ENCODE results near the gene EEF2.
"Not testable (repeated sequence)": the region's sequence is repeated elsewhere in the genome, so short reads cannot be mapped to it uniquely, and the experiment has no call there.

Gene EEF2

GRCh38 chr19:3952755-3953276 is 32.4 kb downstream of the EEF2 start:
- H2BK120ac ChIP-seq (ENCODE audit: insufficient read depth, low read length, poor library complexity); H3K27me3 ChIP-seq (ENCODE audit: insufficient read depth, low read length); H4K8ac ChIP-seq (ENCODE audit: low read depth, low read length); H4K91ac ChIP-seq (ENCODE audit: low read depth, low read length); H2BK12ac ChIP-seq (ENCODE audit: low read length); H3K4ac ChIP-seq (ENCODE audit: low read depth, low read length); H3K9ac ChIP-seq (ENCODE audit: low read length); H2AFZ ChIP-seq (ENCODE audit: insufficient read depth, low read length, poor library complexity); H2BK5ac ChIP-seq (ENCODE audit: low read depth, low read length, poor library complexity); H3K4me2 ChIP-seq (ENCODE audit: low read length); H3K4me3 ChIP-seq (ENCODE audit: low read depth, low read length); H3K23ac ChIP-seq (ENCODE audit: low read length); H3K79me2 ChIP-seq (ENCODE audit: control insufficient read depth, insufficient read depth, low read length, poor library complexity); H3K79me1 ChIP-seq (ENCODE audit: low read length); H3K18ac ChIP-seq (ENCODE audit: low read length); H2AK5ac ChIP-seq (ENCODE audit: low read length); H3K9me3 ChIP-seq (ENCODE audit: insufficient read depth, low read depth, low read length); H3K14ac ChIP-seq (ENCODE audit: low read length); H4K12ac ChIP-seq (ENCODE audit: low read depth, low read length); DNase-seq; H3K27ac ChIP-seq (ENCODE audit: low read depth, low read length): not testable (repeated sequence)
- peaks cover 24 to 26% of the 10 kb centered on the region in 2 experiments for H3K36me3 ChIP-seq (ENCODE audit: control insufficient read depth in 1 of 2, insufficient read depth in 2 of 2, low read length in 2 of 2)
- WGBS (ENCODE audit: extremely low coverage, insufficient coverage, insufficient read length): no CpG with 5 or more reads among the region's 9 CpGs
- H3K4me1 ChIP-seq (ENCODE audit: control insufficient read depth in 1 of 2, insufficient read depth in 2 of 2, low read length in 2 of 2): peaks cover 7 to 13% of the 10 kb centered on the region in 2 experiments

- no peak overlapping the region for H3K9ac ChIP-seq (ENCODE audit: low read length)
- peaks cover 7 to 13% of the 10 kb centered on the region in 2 experiments for H3K4me1 ChIP-seq (ENCODE audit: control insufficient read depth in 1 of 2, insufficient read depth in 2 of 2, low read length in 2 of 2)
- no peaks in the 10 kb centered on the region for H3K9me3 ChIP-seq (ENCODE audit: insufficient read depth, low read depth, low read length)
- DNase-seq: peak; percentile 22 to 36
- H2AFZ ChIP-seq (ENCODE audit: insufficient read depth, low read length, poor library complexity): no peak overlapping the region
- no peak overlapping the region for H3K4me2 ChIP-seq (ENCODE audit: low read length)
- H4K8ac ChIP-seq (ENCODE audit: low read depth, low read length): no peak overlapping the region
- H3K27me3 ChIP-seq (ENCODE audit: insufficient read depth, low read length): no peaks in the 10 kb centered on the region
- H2AK5ac ChIP-seq (ENCODE audit: low read length): no peak overlapping the region
- no peak overlapping the region for H2BK120ac ChIP-seq (ENCODE audit: insufficient read depth, low read length, poor library complexity)
- no CpG with 5 or more reads among the region's 41 CpGs for WGBS (ENCODE audit: extremely low coverage, insufficient coverage, insufficient read length)
- no peak overlapping the region for H3K4me3 ChIP-seq (ENCODE audit: low read depth, low read length)
- no peak overlapping the region for H2BK5ac ChIP-seq (ENCODE audit: low read depth, low read length, poor library complexity)
- H4K91ac ChIP-seq (ENCODE audit: low read depth, low read length): no peak overlapping the region
- no peak overlapping the region for H3K14ac ChIP-seq (ENCODE audit: low read length)
- no peaks in the 10 kb centered on the region for H3K79me1 ChIP-seq (ENCODE audit: low read length)
- H3K36me3 ChIP-seq (ENCODE audit: control insufficient read depth in 1 of 2, insufficient read depth in 2 of 2, low read length in 2 of 2): peaks cover 13 to 15% of the 10 kb centered on the region in 2 experiments
- H3K4ac ChIP-seq (ENCODE audit: low read depth, low read length): no peak overlapping the region
- no peak overlapping the region for H3K23ac ChIP-seq (ENCODE audit: low read length)
- H3K79me2 ChIP-seq (ENCODE audit: control insufficient read depth, insufficient read depth, low read length, poor library complexity): no peaks in the 10 kb centered on the region
- no peak overlapping the region for H4K12ac ChIP-seq (ENCODE audit: low read depth, low read length)
- no peak overlapping the region for H3K27ac ChIP-seq (ENCODE audit: low read depth, low read length)
- peak overlapping the region; percentile 4 for H2BK12ac ChIP-seq (ENCODE audit: low read length)
- no peak overlapping the region for H3K18ac ChIP-seq (ENCODE audit: low read length)
These were observed 34.1 kb downstream of the EEF2 start for GRCh38 chr19:3950871-3951861.

- Histone ChIP-seq H3K14ac (ENCODE audit: low read length) (no peak overlapping the region), H4K12ac (ENCODE audit: low read depth, low read length) (no peak overlapping the region), H3K79me1 (ENCODE audit: low read length) (no peaks in the 10 kb centered on the region), H3K9me3 (ENCODE audit: insufficient read depth, low read depth, low read length) (no peaks in the 10 kb centered on the region), H3K27ac (ENCODE audit: low read depth, low read length) (no peak overlapping the region), H3K79me2 (ENCODE audit: control insufficient read depth, insufficient read depth, low read length, poor library complexity) (no peaks in the 10 kb centered on the region), H3K4me2 (ENCODE audit: low read length) (no peak overlapping the region), H3K18ac (ENCODE audit: low read length) (no peak overlapping the region), H3K36me3 (ENCODE audit: control insufficient read depth in 1 of 2, insufficient read depth in 2 of 2, low read length in 2 of 2) (peaks cover 6 to 7% of the 10 kb centered on the region in 2 experiments), H3K4me3 (ENCODE audit: low read depth, low read length) (no peak overlapping the region), H4K8ac (ENCODE audit: low read depth, low read length) (no peak overlapping the region), H2AFZ (ENCODE audit: insufficient read depth, low read length, poor library complexity) (no peak overlapping the region), H2AK5ac (ENCODE audit: low read length) (no peak overlapping the region), H3K23ac (ENCODE audit: low read length) (no peak overlapping the region), H3K9ac (ENCODE audit: low read length) (no peak overlapping the region), H4K91ac (ENCODE audit: low read depth, low read length) (no peak overlapping the region), H2BK12ac (ENCODE audit: low read length) (no peak overlapping the region), H3K27me3 (ENCODE audit: insufficient read depth, low read length) (no peaks in the 10 kb centered on the region), H2BK5ac (ENCODE audit: low read depth, low read length, poor library complexity) (no peak overlapping the region), H3K4ac (ENCODE audit: low read depth, low read length) (no peak overlapping the region), H2BK120ac (ENCODE audit: insufficient read depth, low read length, poor library complexity) (no peak overlapping the region), H3K4me1 (ENCODE audit: control insufficient read depth in 1 of 2, insufficient read depth in 2 of 2, low read length in 2 of 2) (peaks cover 7 to 13% of the 10 kb centered on the region in 2 experiments)
- no peak for DNase-seq
- WGBS (ENCODE audit: extremely low coverage, insufficient coverage, insufficient read length): no CpG with 5 or more reads among the region's 20 CpGs
These were observed 35.0 kb downstream of the EEF2 start for GRCh38 chr19:3949997-3950859.

- Histone ChIP-seq H2BK12ac (ENCODE audit: low read length) (no peak overlapping the region), H2BK5ac (ENCODE audit: low read depth, low read length, poor library complexity) (no peak overlapping the region), H3K9me3 (ENCODE audit: insufficient read depth, low read depth, low read length) (no peaks in the 10 kb centered on the region), H2AK5ac (ENCODE audit: low read length) (no peak overlapping the region), H3K23ac (ENCODE audit: low read length) (no peak overlapping the region), H2AFZ (ENCODE audit: insufficient read depth, low read length, poor library complexity) (no peak overlapping the region), H2BK120ac (ENCODE audit: insufficient read depth, low read length, poor library complexity) (no peak overlapping the region), H3K27ac (ENCODE audit: low read depth, low read length) (no peak overlapping the region), H3K4me3 (ENCODE audit: low read depth, low read length) (no peak overlapping the region), H3K27me3 (ENCODE audit: insufficient read depth, low read length) (no peaks in the 10 kb centered on the region), H3K4me1 (ENCODE audit: control insufficient read depth in 1 of 2, insufficient read depth in 2 of 2, low read length in 2 of 2) (peaks cover 7 to 11% of the 10 kb centered on the region in 2 experiments), H4K8ac (ENCODE audit: low read depth, low read length) (no peak overlapping the region), H3K4me2 (ENCODE audit: low read length) (no peak overlapping the region), H3K4ac (ENCODE audit: low read depth, low read length) (no peak overlapping the region), H3K18ac (ENCODE audit: low read length) (no peak overlapping the region), H4K91ac (ENCODE audit: low read depth, low read length) (no peak overlapping the region), H4K12ac (ENCODE audit: low read depth, low read length) (no peak overlapping the region), H3K9ac (ENCODE audit: low read length) (no peak overlapping the region), H3K14ac (ENCODE audit: low read length) (no peak overlapping the region), H3K79me1 (ENCODE audit: low read length) (no peaks in the 10 kb centered on the region), H3K36me3 (ENCODE audit: control insufficient read depth in 1 of 2, insufficient read depth in 2 of 2, low read length in 2 of 2) (peaks cover 5 to 6% of the 10 kb centered on the region in 2 experiments), H3K79me2 (ENCODE audit: control insufficient read depth, insufficient read depth, low read length, poor library complexity) (no peaks in the 10 kb centered on the region)
- DNase-seq: no peak
- WGBS (ENCODE audit: extremely low coverage, insufficient coverage, insufficient read length): no CpG with 5 or more reads among the region's 11 CpGs
These were observed 36.0 kb downstream of the EEF2 start for GRCh38 chr19:3949294-3949693.
